ENCODE results near the gene PEX5.

PEX5 gene

DNA sequence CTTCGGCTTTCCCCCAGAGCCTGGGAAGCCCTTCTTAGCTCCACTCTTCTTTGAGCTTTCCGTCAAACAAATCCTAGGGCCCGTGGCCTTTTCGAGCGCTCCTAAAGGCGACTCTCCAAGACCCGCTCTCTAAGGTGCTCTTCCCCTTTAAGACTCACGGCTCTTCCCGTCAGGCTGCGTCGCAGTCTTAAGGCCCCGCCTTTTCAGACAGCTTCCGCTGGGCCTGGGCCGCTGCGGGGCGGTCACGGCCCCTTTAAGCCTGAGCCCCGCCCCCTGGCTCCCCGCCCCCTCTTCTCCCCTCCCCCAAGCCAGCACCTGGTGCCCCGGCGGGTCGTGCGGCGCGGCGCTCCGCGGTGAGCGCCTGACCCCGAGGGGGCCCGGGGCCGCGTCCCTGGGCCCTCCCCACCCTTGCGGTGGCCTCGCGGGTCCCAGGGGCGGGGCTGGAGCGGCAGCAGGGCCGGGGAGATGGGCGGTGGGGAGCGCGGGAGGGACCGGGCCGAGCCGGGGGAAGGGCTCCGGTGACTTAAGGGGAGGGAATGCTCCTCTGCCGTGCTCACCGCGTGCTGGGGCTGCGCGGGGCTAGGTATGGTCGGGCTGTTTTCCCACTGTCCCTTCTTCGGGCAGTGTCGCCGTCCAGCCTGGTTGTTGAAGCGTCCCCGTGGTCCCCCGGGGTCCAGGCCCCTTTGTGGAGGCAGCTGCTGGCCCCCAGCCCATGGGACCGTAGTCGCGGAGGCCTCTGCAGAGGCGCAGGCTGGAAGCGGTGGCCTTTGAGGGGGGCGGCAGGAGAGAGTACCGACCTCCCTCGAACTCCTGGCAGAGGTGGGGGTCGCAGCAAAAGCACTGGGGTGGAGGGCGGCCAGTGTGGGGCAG is at the start of gene PEX5:
Gene PEX5, plus strand, starts transcription at position 289 of the 870 bp plus-strand sequence. CDS start 692 bp downstream, outside the sequence.
- DNase-seq, result peak; percentile 74

DNA sequence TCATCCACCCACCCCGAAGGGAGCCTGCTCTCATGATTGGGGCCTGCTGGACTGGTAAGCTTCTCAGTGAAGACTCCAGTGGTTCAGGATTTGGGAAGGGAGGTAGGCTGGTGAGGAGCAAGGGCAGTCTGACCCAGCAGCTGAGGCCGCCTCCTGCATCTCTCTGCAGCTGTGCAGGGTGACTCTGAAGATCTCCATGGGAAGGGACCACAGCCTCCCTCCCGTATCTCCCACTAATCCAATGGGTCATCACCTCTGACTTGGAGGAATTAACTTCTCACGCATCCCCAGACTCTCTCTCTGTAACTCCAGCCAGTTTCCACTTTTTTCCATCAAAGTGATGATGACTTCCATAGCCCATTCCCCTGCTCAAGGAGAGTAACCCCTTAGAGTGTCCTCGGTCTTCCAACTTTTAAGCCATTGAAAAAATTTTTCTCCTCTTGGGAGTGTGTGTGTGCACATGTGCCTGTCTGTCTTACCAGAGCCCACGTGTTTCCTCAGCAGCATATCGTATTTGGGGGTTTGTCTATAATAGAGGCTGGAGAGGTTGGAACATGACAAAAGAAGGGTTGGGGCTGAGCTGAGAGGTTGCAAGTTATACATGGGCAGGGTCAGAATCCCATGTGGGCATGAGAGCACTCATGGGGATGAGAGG is 48.0 kb upstream of the PEX5 start:
- no peak for DNase-seq

DNA sequence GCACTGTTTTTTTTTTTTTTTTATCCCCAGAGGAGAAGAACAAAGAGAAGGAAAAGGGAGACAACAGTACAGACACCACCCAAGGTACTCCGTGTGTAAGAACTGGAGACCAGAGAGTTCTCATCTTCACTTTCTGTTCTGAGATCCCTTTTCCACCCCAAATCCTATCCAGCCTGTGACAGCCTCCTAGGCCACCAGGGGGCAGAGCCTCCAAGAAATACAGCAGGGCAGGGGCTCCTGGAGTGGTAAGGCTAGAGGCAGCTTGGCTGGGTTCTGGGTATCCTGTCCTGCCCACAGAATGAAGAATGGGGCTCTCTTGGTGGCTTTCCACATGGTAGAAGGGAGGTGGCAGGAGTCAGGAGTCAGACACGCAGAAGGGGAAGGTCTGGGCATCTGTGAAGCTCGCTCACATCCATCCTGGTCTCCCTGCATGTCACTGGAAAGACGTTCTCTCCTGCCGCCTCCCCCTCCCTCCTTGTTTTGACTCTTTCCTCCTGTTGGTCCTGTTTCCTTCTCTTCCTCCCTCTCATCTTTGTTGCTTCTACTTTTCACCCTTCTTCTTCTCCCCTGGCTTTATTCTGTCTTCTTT is 47.3 kb upstream of the PEX5 start:
- DNase-seq, result no peak

DNA sequence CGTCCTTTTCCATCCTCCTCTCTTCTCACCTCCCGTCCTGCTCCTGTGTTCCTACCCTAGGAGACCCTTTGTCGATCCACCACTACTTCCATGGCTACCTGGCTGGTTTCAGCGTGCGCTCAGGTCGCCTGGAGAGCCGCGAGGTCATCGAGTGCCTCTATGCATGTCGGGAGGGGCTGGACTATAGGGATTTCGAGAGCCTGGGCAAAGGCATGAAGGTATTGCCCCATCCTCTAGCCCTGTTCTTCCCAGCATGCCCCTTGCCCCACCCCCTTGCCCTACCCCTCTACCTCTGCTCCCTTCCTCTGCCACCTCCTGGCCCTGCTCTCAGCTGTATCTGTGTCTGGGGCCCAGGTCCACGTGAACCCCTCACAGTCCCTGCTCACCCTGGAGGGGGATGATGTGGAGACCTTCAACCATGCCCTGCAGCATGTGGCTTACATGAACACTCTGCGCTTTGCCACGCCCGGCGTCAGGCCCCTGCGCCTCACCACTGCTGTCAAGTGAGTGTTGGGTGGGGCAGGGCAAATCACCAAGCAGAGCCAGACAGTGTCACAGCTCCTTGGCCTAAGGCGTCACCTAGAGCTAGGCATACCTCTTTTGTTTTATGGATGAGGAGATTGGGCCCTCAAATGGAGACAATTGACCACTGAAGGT is 46.5 kb upstream of the PEX5 start:
- no peak for DNase-seq

DNA sequence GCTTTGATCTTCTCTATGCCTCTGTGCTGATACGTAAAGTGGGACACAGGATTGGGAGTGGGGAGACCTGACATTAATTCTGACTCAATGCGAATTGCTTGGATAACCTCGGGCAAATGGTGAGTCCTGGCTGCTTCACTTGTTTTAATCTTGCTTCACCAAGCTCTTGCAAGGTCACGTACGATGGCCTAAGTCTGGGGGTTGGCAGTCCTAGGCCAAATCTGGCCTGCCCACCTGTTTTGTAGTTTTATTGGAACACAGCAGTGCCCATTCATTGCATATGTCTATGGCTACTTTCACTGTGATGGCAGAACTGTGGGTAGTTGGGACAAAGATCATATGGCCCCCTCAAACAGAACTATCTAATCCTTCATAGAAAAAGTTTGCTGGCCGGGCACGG is 45.9 kb upstream of the PEX5 start:
- no peak for DNase-seq

DNA sequence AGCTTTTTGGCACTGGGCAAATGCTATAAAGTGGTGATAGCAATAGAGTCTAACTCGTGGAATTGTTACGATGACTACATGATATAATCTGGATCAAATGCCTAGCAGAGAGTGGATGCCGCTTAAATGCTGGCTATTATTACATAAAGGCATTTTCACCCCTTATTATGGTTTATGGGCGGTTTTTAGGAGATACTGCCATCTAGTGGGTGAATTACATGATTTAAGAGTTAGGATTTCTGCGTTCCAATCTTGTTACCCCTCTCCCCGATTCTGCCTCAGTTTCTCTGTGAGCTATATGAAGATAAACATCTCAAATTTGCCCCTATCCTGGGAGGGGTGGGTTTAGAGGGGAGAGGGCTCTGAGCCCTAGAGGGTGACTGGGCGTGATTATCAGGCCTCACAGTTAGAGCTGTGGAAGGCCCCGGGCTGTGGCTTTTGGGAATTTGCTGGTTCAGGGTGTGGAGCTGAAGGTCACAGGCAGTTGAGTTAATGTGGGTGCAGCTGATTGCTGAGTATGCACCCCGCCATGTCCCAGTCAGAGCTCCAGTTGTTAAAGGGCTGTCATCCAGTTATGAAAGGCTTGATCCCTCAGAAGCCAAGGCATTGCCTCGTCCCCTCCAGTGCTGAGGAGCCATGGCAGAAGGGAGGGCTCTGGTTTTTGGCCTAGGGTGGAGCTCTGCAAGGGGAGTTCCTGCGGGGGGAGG is 44.9 kb upstream of the PEX5 start:
- no peak for DNase-seq

DNA sequence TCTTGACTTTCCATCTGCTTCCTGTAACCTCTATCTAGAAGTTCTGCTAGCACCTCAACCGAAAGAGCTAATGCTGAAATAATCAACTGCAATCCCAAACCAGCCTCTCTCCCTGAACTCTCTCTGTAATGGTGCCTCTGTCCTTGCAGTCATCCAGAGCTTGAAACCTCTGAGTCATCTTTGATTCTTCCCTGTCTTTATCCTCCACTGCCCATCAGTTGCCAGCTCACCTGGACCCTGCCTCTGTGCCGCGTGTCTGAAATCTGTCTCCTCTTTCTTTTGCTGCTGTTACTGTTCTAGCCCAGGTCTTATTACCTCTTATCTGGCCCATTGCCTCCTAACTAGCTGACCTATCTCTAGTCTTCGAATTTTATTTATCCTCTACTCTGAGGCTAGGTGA is 43.8 kb upstream of the PEX5 start:
- no peak for DNase-seq

DNA sequence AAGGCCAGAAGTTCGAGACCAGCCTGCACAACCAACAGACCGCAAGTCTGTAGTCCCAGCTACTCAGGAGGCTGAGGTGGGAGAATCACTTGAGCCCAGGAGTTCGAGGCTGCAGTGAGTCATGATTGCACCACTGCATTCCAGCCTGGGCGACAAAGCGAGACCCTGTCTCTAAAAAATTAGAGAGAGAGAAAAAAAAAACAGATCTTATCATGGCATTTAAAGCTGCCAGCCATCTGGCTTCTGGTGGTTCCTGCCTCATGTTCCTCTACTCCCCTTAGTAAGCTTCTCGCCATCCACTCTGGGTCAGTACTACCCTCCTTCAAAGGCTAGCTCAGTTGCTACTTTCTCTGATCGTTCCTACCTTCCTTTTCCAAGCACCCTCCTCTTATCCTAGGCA is 43.3 kb upstream of the PEX5 start:
- no peak for DNase-seq

DNA sequence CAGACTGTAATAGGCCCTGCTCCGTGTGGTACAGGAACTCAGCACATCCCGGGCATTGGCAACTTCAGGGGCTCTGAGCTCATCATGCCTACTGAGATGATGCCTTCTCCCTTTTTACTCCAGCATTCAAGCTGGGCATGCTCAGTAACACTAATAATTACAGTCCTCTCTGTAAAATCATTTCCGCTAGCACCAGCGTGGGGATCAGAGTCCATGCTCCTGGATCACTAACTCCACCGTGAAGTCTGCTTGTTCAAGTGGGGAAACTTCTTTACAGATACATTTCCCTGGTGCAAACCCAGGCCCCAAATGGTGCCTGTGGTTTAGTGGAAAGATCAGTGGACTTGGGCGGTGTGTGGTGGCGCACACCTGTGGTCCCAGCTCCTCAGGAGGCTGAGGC is 42.6 kb upstream of the PEX5 start:
- DNase-seq, result no peak

DNA sequence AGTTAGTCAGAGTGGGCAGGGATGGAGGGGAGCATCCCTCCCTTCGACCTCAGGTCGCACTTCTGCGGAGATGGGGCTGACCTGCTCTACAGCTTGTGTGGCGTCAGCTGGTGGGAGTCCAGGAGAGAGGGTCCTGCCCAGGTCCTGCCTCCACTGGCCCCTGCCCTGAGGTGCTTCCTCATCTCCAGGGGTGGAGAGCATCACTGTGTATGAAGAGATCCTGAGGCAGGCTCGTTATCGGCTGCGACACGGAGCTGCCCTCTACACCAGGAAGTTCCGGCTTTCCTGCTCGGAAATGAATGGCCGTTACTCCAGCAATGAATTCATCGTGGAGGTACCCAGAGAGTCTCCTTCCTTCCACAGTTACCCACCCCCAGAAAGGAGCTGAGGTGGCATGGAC is 39.1 kb upstream of the PEX5 start:
- DNase-seq, result no peak

DNA sequence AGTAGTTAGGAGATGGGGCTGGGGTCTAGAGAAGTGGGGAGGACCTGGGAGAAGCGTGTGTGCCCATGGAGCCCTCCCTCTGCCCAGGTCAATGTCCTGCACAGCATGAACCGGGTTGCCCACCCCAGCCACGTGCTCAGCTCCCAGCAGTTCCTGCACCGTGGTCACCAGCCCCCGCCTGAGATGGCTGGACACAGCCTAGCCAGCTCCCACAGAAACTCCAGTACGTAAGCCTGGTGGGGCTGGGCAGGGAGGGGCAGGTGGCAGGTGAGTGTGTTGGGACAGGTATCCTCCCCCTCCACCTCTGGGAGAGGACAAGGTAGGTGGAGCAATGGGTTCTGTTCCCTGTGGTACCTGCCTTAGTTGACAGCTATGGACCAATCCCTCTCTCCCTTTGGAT is 38.6 kb upstream of the PEX5 start:
- no peak for DNase-seq

DNA sequence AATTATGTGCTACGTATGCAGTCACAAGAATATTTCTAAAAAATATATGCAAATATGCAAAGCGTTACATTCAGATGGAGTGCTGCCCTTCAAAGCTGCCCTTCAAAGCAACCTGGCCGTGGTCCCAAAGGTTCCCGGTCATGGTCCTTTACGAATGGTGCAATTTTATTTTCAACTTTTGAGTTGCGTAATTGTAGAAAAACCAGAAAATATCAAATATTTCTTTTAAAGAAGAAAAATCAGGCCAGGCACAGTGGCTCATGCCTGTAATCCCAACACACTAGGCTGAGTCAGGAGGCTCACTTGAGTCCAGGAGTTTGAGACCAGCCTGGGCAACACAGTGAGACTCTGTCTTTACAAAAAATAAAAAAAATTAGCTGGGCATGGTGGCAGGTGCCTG is 38.0 kb upstream of the PEX5 start:
- no peak for DNase-seq

DNA sequence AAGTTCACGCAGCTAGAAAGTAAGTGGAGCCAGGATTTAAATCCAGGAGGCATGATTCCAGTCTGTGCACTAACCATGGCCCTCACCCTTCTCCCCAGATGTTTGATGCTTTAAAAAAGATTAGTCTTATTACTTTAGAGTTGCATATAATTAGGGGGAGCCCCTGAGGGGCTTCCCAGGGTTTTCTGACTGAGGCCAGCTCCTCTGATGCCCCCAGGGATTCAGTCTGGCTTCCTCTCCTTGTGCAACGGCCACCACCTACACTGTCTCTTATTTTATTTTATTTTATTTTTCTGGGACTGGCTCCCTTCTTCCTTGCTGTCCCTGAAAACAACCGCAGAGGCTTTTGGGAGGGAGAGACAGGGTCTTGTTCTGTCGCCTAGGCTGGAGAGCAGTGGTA is 36.7 kb upstream of the PEX5 start:
- DNase-seq, result no peak

DNA sequence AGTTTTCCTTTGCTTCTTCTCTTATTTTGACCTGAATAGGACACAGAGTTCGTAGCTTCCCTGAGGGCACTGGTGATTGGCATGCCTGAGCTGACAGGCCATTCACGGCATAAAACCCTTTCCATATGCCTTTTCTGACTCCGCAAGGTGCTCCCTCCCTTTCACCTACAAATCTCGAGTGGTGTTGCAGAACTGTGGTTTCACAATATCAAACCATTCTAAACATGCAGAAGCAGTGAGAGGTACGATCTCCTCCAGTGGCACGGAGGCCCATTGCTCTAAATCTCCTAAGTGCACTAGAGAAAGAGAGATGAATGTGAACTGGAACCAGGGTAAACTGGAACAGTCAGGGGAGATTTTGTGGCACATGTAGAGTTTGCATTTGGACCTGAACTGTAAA is 35.4 kb upstream of the PEX5 start:
- DNase-seq, result peak; percentile 17

DNA sequence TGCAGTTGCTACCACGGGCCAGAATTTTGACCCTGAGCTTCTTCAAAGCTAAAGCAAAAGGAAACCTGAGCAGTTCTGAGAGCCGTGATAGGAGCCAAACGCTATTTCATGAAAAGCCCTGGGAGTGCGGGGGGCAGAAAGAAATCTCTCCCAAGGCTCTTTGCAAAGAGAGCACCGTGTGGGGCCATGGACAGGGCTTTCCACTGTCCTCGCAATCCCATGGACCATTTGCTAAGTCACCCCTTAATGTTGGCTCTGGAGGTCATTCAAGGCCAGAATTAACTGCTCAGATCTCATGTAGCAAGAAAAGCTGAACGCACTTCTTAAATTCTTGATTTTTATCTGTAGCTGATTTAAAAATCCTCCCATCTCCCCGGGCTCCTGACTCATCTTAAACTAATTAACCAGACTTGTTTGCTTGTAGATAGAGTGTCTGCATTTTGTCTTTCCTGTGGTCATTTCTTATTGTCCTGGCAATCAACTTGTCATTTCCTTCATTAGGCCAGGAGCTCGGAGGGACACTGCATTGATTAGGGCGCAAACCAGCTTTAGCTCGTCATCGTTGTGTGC is 34.5 kb upstream of the PEX5 start:
- DNase-seq, result no peak

DNA sequence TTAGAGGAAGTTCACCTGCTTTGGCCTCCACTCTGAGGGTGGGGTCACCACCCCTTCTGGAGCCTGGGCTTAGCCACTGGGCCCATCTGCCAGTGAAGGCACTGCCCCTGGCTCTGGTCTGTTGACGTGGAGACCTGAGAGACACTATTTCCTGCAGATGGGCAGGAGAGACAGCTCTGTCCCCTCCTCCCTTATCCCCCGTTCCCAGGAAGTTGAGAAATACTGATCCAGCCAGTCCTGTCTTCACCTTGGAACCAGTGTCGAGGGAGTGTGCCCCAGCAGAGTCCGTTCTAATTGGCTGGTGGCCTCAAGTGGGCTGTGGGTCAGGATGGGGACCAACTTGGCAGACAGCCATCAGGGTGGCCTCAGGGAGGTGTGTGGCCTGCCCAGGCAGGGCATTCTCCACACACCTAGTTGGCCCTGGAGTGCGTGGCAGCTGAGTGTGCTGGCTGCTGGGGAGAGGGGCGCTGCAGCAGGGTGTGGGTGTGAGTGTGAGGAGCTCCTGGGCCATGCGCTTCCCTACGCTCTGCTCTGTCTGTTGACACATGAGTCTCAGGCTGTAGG is 33.9 kb upstream of the PEX5 start:
- DNase-seq, result peak; percentile 56

DNA sequence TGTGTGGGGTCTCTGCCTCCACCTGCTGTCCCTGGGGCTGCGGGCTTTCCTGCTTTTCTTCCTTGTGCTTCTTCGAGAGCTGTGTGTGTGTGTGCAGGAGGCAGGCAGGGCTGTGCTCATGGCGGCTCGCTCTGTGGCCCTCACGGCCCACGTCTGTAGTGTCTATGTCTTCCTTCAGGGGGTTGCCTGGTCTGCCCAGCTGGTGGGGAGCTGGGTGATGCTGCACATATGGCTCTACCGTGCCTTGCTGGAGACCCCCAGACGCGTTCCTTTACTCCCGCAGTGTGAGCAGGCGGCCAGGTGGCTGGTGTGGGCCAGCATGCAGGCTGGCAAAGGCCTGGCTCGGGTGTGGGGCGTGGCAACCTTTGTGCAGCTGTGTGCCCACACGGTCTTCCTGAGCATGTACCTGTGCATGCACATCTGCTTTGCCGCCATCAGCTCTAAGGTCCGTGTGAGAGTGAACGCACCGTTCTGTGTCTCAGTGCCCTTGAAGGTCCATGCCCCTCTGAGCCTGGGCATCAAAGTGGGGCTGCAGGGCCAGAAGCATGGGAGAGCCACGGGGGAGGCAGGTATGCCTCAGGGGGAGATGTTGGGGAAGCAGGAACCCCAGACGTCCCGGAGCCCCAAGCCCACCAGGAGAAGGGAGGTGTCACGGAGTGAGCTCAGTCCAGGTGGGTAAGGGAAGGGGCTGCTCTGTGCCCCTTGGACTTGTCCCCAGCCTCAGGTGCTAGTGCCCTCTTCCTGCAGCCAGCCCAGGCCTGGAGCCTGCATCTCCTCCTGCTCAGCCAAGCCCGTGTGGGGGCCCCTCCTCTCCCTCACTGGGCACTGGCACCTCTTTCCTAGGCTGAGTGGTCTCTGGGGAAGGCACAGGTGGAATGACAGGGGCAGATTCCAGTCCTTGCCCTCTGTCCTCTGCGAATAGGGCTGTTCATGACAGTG is 33.0 kb upstream of the PEX5 start:
- no peak for DNase-seq

DNA sequence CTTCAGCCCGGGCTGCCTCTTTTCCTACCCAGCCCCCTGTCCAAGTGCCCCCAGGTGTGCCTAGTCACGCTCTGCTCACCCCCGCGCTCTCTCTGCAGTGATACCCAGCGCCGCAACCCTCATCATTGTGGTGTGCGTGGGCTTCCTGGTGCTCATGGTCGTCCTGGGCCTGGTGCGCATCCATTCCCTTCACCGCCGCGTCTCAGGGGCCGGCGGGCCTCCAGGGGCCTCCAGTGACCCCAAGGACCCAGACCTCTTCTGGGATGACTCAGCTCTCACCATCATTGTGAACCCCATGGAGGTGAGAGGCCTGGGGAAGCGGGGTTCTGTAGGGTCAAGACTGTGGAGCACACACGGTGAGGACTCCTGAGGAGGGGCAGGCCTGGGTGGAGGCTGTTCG is 32.1 kb upstream of the PEX5 start:
- DNase-seq, result no peak

DNA sequence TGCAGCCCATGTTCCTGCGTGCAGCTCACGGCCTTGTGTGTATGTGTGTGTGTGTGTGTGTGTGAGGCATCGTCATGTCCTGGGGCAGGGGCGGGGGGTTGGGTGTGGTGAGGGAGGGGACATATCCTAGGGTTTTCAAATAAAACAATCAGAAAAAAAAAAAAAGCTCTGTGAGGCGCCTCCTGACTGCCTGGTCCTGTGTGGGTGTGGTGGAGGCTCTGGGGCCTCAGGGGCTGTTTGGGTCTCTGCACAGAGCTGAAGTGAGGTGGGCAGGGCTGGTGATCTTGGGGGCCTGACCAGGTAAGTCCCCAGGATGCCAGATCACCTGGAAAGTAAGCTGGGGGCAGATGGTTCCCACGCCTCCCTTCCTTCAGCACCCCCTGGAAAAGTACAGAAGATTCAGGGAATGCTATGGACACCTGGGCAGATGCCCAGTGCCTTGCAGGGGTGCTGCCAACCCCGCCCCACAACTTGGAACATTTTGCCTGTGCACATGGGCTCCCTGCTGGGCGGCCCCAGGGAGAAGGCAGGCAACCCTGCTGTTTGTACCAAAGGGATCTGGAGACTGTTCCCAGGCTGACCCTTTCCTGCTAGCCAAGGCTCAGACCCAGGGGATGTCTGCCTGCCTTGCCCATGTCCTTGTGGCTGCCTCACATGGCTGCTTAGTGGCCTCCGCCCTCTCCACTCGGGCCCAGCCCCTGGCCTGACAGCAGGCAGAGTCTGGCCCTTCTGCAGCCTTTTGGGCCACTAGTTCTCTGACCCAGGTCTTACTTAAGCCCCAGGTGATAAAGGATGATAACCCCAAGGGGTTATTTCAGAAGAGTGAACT is 30.5 kb upstream of the PEX5 start:
- DNase-seq, result no peak

DNA sequence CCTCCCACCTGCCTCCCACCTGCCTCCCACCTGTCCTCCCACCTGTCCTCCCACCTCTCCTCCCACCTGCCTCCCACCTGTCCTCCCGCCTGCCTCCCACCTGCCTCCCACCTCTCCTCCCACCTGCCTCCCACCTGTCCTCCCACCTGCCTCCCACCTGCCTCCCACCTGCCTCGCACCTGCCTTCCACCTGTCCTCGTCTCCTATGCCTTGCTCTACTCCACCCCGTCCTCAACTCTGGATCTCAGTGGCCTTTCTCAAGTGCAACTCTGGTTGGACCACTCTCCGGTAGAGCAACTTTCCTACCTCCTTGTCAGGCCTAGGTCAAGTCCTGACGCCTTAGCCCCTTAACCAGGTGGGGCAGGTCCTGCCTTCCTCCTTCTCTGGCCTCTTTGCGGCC is 29.3 kb upstream of the PEX5 start:
- DNase-seq, result no peak

Measured in NCI-H187 treated with DMSO at 0.1 percent for 48 hours (cell line).